ENCODE measurements around the gene KIF5A. TPM values are rescaled to one million over a fixed set of nuclear protein-coding genes. Genes with fewer than 3 reads are reported as not detected.

Gene KIF5A
- polyA plus RNA-seq, 3 donors: 0.01 TPM; not detected in 2

DNA sequence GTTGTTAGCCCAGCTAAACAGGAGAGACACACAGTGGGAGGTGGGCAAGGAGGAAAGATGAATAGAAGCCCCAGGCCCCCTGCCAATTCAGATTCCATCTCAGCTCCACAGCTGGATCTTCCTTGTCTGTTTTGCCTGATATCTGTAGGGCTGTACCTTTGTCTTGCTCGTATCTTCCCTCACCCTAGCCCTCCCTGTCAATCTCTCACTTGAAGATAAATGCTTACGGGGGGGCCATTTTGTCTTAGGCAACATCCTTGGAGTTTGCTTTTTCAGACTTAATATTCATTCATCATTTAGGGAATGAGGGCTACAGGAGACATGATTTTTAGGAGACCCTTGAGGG is 2.4 kb downstream of the KIF5A start:
- Histone ChIP-seq H4K20me1 (ENCODE audit: insufficient read depth, low read length) (no peaks in the 10 kb centered on the region), H3K36me3 (replicated peaks in 1 of 2; ENCODE audit: control insufficient read depth in 1 of 2, insufficient read depth in 2 of 2, low read length in 2 of 2) (no peaks in the 10 kb centered on the region), H3K4me2 (replicated peaks; ENCODE audit: extremely low read depth, low read length, poor library complexity, severe bottlenecking) (no peak overlapping the region), H3K27ac (ENCODE audit: low read depth in 1 of 2, low read length in 2 of 2) (no peak overlapping the region), H3K27me3 (ENCODE audit: control insufficient read depth in 2 of 2, insufficient read depth in 2 of 2, low read length in 2 of 2) (peaks cover 31 to 37% of the 10 kb centered on the region in 2 donors), H3K79me2 (ENCODE audit: insufficient read depth, low read length) (no peaks in the 10 kb centered on the region), H3K9me3 (replicated peaks in 1 of 2; ENCODE audit: control insufficient read depth in 1 of 2, insufficient read depth in 1 of 2, low read length in 2 of 2) (no peaks in the 10 kb centered on the region), H3K9ac (ENCODE audit: insufficient read depth, low read length, poor library complexity, severe bottlenecking) (no peak overlapping the region), H3K4me3 (replicated peaks in 1 of 3; ENCODE audit: low read depth in 2 of 3, low read length in 3 of 3) (no peak overlapping the region), H2AFZ (ENCODE audit: insufficient read depth, low read depth, low read length, poor library complexity, severe bottlenecking) (no peak overlapping the region), H3K4me1 (ENCODE audit: control insufficient read depth in 1 of 2, insufficient read depth in 2 of 2, low read length in 2 of 2) (peaks cover 4 to 16% of the 10 kb centered on the region in 2 donors)
- H3K27ac Mint-ChIP-seq: no peak overlapping the region
- DNase-seq: no peak
- peaks cover 4 to 8% of the 10 kb centered on the region in 2 donors for H3K36me3 Mint-ChIP-seq
- H3K9me3 Mint-ChIP-seq: peaks cover 0 to 11% (median 2%) of the 10 kb centered on the region in 7 donors
- H3K27me3 Mint-ChIP-seq (ENCODE audit: low read depth in 3 of 3): peaks cover 40 to 48% (median 45%) of the 10 kb centered on the region in 3 donors
- H3K4me1 Mint-ChIP-seq: peaks cover 20% of the 10 kb centered on the region
- TF ChIP-seq, protein P1, sequence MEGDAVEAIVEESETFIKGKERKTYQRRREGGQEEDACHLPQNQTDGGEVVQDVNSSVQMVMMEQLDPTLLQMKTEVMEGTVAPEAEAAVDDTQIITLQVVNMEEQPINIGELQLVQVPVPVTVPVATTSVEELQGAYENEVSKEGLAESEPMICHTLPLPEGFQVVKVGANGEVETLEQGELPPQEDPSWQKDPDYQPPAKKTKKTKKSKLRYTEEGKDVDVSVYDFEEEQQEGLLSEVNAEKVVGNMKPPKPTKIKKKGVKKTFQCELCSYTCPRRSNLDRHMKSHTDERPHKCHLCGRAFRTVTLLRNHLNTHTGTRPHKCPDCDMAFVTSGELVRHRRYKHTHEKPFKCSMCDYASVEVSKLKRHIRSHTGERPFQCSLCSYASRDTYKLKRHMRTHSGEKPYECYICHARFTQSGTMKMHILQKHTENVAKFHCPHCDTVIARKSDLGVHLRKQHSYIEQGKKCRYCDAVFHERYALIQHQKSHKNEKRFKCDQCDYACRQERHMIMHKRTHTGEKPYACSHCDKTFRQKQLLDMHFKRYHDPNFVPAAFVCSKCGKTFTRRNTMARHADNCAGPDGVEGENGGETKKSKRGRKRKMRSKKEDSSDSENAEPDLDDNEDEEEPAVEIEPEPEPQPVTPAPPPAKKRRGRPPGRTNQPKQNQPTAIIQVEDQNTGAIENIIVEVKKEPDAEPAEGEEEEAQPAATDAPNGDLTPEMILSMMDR (IDR thresholded peaks at IDR 0.05): no peak
- peak overlapping the region in 1 of 2 donors; percentile 3 for H3K4me3 Mint-ChIP-seq
- WGBS (ENCODE audit: insufficient coverage): no CpG with 5 or more reads among the region's 2 CpGs
- intact Hi-C loops (cut with micrococcal nuclease): no loop called here

DNA sequence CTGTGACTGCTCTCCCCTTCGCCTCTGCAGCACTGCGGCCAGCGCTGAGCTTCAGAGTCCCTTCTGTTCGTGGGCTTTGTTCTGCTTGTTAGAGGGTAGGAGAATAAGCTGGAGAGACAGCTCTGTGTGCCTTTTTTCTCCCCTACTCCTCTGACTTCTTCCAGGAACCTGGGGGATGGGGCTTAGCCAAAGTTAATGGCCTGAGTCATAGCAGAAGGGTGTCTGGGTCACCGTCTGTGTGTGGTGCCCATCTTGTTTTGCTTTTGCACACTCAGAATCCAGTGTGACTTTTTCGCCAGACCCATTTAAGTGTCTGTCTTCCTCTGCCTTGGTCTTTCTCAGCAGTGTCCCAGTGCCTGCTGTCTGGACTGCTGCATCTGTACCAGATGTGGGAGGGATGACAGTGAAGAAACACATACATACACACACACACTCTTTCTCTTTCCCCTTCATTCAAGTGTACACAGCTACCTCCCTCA is 3.0 kb downstream of the KIF5A start:
- Mint-ChIP-seq H3K4me1 (peaks cover 15% of the 10 kb centered on the region), H3K27ac (no peak overlapping the region), H3K4me3 (no peak overlapping the region), H3K9me3 (peaks cover 0 to 11% (median 2%) of the 10 kb centered on the region in 7 donors), H3K36me3 (peaks cover 4 to 8% of the 10 kb centered on the region in 2 donors), H3K27me3 (ENCODE audit: low read depth in 3 of 3) (peaks cover 40 to 48% (median 45%) of the 10 kb centered on the region in 3 donors)
- Histone ChIP-seq H4K20me1 (ENCODE audit: insufficient read depth, low read length) (no peaks in the 10 kb centered on the region), H3K4me1 (ENCODE audit: control insufficient read depth in 1 of 2, insufficient read depth in 2 of 2, low read length in 2 of 2) (peaks cover 4 to 11% of the 10 kb centered on the region in 2 donors), H3K9ac (ENCODE audit: insufficient read depth, low read length, poor library complexity, severe bottlenecking) (no peak overlapping the region), H3K4me3 (replicated peaks in 1 of 3; ENCODE audit: low read depth in 2 of 3, low read length in 3 of 3) (no peak overlapping the region), H3K79me2 (ENCODE audit: insufficient read depth, low read length) (no peaks in the 10 kb centered on the region), H3K27ac (ENCODE audit: low read depth in 1 of 2, low read length in 2 of 2) (no peak overlapping the region), H3K9me3 (replicated peaks in 1 of 2; ENCODE audit: control insufficient read depth in 1 of 2, insufficient read depth in 1 of 2, low read length in 2 of 2) (no peaks in the 10 kb centered on the region), H3K36me3 (replicated peaks in 1 of 2; ENCODE audit: control insufficient read depth in 1 of 2, insufficient read depth in 2 of 2, low read length in 2 of 2) (no peaks in the 10 kb centered on the region), H3K4me2 (replicated peaks; ENCODE audit: extremely low read depth, low read length, poor library complexity, severe bottlenecking) (no peak overlapping the region), H2AFZ (ENCODE audit: insufficient read depth, low read depth, low read length, poor library complexity, severe bottlenecking) (no peak overlapping the region), H3K27me3 (ENCODE audit: control insufficient read depth in 2 of 2, insufficient read depth in 2 of 2, low read length in 2 of 2) (peaks cover 31 to 37% of the 10 kb centered on the region in 2 donors)
- no peak for DNase-seq
- no CpG with 5 or more reads among the region's 6 CpGs for WGBS (ENCODE audit: insufficient coverage)
- intact Hi-C loops (cut with micrococcal nuclease): no loop called here
- TF ChIP-seq, protein P1 (IDR thresholded peaks at IDR 0.05): no peak

Measured in CD14-positive monocyte (primary cell).